Lower leg skin (tissue), 4 donors: ENCODE data around the gene ARTN. TPM values are rescaled to one million over a fixed set of nuclear protein-coding genes. Genes with fewer than 3 reads are reported as not detected.

Source experiments
- DNase-seq, 2 donors: peaks; one replicate each; pipeline ENCODE4 v3.0.0-alpha.2; 2019; ENCODE audit warnings: low spot score in 2 of 2
- H3K4me3 ChIP-seq: fragments of 200-600 bp; sonication (generic); 2 replicates; pipeline ENCODE4 v1.5.1; 2017; ENCODE audit warnings: mild to moderate bottlenecking, low read depth; ENCODE audit not compliant: poor library complexity, severe bottlenecking
- POLR2A ChIP-seq, 2 donors: fragments of 450-650 bp; IDR thresholded peaks; one replicate each; pipeline ENCODE4 v1.6.1; 2016 to 2017; ENCODE audit warnings: antibody characterized with exemption in 2 of 2, mild to moderate bottlenecking in 1 of 2, moderate library complexity in 1 of 2
- WGBS, 2 donors: methylation state at CpG; one replicate each; pipeline ENCODE4 v1.1.5; 2018; 5-methylcytosine and 5-hydroxymethylcytosine counted together
- intact Hi-C: fragments of 100-400 bp; cut with DNase I; formaldehyde crosslinking; loops from one replicate; pipeline ENCODE4 v1.15.0; 2023; ENCODE audit warnings: low total_unique reads
- total RNA-seq, 4 donors: library from RNA; depleted of rRNA; stranded (reverse); fragments of >200 nt; gene quantifications; one replicate each; pipeline ENCODE4 v1.1.0, GENCODE V29; 2016
- TF ChIP-seq, protein P1 (sequence below), 3 donors: fragments of 450-650 bp; IDR thresholded peaks; one replicate each; pipeline ENCODE4 v1.5.1; 2016; ENCODE audit warnings: antibody characterized with exemption in 3 of 3, mild to moderate bottlenecking in 3 of 3, moderate library complexity in 2 of 3

ARTN gene
- total RNA-seq, 4 donors from 2014 or later = 0.63 to 3.6 (median 0.84) TPM

DNA sequence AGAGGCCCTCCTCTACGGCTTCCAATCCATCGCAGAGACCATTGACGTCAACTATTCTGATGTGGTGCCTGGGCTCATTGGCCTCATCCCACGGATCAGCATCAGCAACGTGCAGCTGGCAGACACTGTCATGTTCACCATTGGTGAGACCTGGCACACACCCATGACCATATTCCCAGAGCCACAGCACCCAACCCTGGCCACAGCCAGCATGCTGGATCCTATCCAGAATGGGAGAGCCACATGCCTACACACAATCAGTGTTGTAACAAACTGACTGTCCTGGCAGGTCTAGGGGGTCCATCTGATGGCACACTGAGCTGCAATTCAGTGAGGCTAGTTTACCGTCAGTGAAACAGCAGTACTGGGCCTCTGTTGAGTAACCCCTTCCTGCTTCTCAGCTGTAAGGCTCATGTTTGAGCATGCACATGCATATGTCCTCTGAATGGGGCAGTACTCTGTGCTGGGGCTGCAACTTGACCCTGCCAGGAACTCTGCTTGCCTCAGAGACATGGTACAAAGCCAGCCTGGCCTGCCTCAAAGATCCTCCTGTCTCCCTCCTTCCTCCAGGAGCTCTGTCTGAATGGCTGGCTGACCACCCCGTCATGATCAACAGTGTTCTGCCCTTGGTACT is 23.9 kb downstream of the ARTN start:
- no peak for DNase-seq
- WGBS, 2 donors = 84 to 96% methylated on average over 5 to 6 of the region's 7 CpGs
- H3K4me3 ChIP-seq = no peak overlapping the region
- intact Hi-C loops = no loop called here
- TF ChIP-seq, protein P1, sequence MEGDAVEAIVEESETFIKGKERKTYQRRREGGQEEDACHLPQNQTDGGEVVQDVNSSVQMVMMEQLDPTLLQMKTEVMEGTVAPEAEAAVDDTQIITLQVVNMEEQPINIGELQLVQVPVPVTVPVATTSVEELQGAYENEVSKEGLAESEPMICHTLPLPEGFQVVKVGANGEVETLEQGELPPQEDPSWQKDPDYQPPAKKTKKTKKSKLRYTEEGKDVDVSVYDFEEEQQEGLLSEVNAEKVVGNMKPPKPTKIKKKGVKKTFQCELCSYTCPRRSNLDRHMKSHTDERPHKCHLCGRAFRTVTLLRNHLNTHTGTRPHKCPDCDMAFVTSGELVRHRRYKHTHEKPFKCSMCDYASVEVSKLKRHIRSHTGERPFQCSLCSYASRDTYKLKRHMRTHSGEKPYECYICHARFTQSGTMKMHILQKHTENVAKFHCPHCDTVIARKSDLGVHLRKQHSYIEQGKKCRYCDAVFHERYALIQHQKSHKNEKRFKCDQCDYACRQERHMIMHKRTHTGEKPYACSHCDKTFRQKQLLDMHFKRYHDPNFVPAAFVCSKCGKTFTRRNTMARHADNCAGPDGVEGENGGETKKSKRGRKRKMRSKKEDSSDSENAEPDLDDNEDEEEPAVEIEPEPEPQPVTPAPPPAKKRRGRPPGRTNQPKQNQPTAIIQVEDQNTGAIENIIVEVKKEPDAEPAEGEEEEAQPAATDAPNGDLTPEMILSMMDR (IDR thresholded peaks at IDR 0.05) = no peak
- TF ChIP-seq POLR2A (IDR thresholded peaks at IDR 0.05) = no peak

DNA sequence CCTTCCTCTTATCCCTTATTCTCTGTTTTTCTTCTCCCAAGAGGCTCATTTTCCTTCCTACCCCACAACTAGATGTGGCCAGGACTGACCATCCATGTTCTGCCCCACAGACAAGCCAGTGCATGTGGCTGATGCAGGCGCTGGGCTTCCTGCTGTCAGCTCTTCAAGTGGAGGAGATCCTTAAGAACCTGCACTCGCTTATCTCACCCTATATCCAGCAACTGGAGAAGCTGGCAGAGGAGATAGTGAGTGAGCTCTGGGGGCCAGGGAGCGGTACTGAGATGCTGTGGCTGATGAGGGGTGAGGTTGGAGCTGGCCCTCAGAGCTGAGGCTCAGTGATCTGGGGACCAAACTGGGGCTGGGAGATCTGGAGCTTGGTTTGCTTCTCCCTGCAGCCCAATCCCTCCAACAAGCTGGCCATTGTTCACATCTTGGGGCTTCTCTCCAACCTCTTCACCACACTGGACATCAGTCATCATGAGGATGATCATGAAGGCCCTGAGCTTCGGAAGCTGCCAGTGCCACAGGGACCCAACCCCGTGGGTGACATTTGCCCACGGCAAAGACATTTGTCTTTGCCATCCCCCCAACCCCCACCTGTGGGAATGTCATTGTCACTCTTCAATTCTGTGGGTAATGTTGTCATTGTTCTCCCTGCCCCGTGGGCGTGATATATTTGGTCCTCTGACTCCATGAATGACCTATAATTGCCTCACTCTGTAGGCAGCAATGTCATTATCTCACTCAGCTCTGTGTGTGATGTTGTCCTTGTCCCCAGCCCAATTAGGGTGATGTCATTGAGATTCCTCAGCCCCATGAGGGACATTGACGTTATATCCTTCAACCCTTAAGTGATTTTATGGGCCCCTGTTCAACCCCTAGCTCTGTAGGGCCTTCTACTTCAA is 25.0 kb downstream of the ARTN start:
- DNase-seq = no peak
- H3K4me3 ChIP-seq = no peak overlapping the region
- intact Hi-C loops = no loop called here
- no peak for TF ChIP-seq POLR2A (IDR thresholded peaks at IDR 0.05)
- TF ChIP-seq, protein P1 (IDR thresholded peaks at IDR 0.05) = no peak
- 90 to 92% methylated on average over 9 of the region's 9 CpGs for WGBS, 2 donors

DNA sequence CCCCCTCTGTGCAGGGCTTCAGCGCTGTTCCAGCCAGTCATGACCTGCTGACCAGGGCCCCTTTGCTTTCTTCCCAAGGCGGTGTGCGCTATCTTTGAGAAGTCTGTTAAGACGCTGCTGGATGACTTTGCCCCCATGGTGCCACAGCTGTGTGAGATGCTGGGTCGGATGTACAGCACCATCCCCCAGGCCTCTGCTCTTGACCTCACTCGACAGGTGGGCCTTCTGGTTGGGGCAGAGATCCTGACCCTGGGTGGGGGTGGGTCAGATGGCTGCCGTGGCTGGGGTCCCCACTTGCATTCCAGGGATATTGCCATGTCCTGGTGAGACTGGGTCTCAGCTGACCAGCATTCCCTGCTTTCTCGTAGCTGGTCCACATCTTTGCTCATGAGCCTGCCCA is 27.2 kb downstream of the ARTN start:
- no peak overlapping the region for H3K4me3 ChIP-seq
- TF ChIP-seq, protein P1 (IDR thresholded peaks at IDR 0.05) = no peak
- TF ChIP-seq POLR2A (IDR thresholded peaks at IDR 0.05) = no peak
- intact Hi-C loops = no loop called here
- no peak for DNase-seq
- WGBS, 2 donors = 89 to 92% methylated on average over 8 of the region's 8 CpGs

DNA sequence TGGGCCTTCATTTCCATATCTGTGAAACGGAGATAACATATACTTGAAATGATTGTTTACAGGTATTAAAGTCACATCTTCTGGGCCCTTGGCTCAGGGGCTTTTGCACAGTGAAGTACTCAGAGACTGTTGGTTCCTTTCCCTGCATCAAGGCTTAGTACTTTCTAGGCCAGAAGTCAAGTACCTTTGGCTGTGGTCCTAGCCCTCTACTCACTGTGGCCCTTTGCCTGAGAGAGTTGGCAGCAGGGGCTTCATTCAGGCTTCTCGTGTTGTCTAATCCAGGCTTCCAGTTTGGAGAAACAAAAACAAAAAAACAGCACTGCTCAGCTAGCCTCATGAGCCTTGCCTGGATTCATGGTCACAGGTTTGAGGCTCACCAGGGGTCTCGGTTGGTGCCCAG is 28.1 kb downstream of the ARTN start:
- no peak overlapping the region for H3K4me3 ChIP-seq
- no peak for DNase-seq
- intact Hi-C loops = no loop called here
- 91 to 93% methylated on average over 3 of the region's 3 CpGs for WGBS, 2 donors
- TF ChIP-seq, protein P1 (IDR thresholded peaks at IDR 0.05) = no peak
- no peak for TF ChIP-seq POLR2A (IDR thresholded peaks at IDR 0.05)

DNA sequence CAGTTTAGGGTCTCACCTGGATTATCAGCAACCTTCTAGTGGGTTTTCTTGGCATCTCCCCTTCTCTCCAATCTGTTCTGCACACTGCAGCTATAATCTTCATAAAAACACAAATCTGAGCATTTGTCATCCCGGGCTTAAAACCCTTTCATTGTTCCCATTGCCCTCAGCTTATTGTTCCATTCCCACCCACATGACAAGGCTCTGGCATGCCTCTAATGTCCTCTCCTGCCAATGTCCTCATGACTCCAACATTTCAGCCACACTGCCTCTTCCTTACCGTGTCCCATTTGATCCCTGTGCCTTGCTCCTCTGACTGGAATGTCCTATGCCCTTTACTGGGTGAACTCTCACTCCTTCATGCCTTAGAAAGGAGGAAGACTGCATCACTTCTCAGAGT is 28.7 kb downstream of the ARTN start:
- no peak for DNase-seq
- intact Hi-C loops = no loop called here
- 83 to 87% methylated on average over 2 of the region's 2 CpGs for WGBS, 2 donors
- H3K4me3 ChIP-seq = no peak overlapping the region
- TF ChIP-seq, protein P1 (IDR thresholded peaks at IDR 0.05) = no peak
- no peak for TF ChIP-seq POLR2A (IDR thresholded peaks at IDR 0.05)
